Heart right ventricle (tissue), 16 donors: Measurements from ENCODE around the gene MDM4. TPM values are rescaled to one million over a fixed set of nuclear protein-coding genes. Genes with fewer than 3 reads are reported as not detected.
"Not testable (repeated sequence)": the region's sequence is repeated elsewhere in the genome, so short reads cannot be mapped to it uniquely, and the experiment has no call there.

Experiments used
- ATAC-seq, 8 donors: fragments of 200-7000 bp; cut with Tn5 transposase; one replicate each; pipeline ENCODE4 v1.9.1; 2020; ENCODE audit warnings: mild to moderate bottlenecking in 8 of 8, moderate library complexity in 8 of 8, moderate number of reproducible peaks in 1 of 8
- DNase-seq, 2 donors: peaks; one replicate each; pipeline ENCODE4 v3.0.0-alpha.2; 2020
- H3K27ac ChIP-seq, 10 donors: fragments of 200-600 bp; sonication (generic) in 2 of 10; one replicate each; pipeline versions ENCODE4 v1.5.0 to v1.8.0; 2020 to 2022; ENCODE audit warnings: mild to moderate bottlenecking in 3 of 10
- H3K27me3 ChIP-seq, 7 donors: fragments of 200-600 bp; one replicate each; pipeline ENCODE4 v1.8.0; 2021 to 2022; ENCODE audit warnings: mild to moderate bottlenecking in 2 of 7
- H3K36me3 ChIP-seq, 9 donors: fragments of 200-600 bp; sonication (generic) in 1 of 9; one replicate each; pipeline versions ENCODE4 v1.5.0 to v1.8.0; 2020 to 2022; ENCODE audit warnings: mild to moderate bottlenecking in 2 of 9
- H3K4me1 ChIP-seq, 9 donors: fragments of 200-600 bp; sonication (generic) in 1 of 9; one replicate each; pipeline versions ENCODE4 v1.5.0 to v1.8.0; 2020 to 2022; ENCODE audit warnings: mild to moderate bottlenecking in 4 of 9
- H3K4me3 ChIP-seq, 10 donors: fragments of 200-600 bp; sonication (generic) in 2 of 10; one replicate each; pipeline versions ENCODE4 v1.5.0 to v1.8.0; 2020 to 2022; ENCODE audit warnings: mild to moderate bottlenecking in 7 of 10, moderate library complexity in 2 of 10
- H3K9me3 ChIP-seq, 11 donors: fragments of 200-600 bp in 10 of 11; sonication (generic) in 2 of 11; one replicate each; pipeline versions ENCODE4 v1.5.0 to v1.8.0; 2013 to 2022; ENCODE audit warnings: mild to moderate bottlenecking in 2 of 11, control low read depth in 1 of 11, moderate library complexity in 1 of 11
- CTCF ChIP-seq, 9 donors: fragments of 200-600 bp; sonication (generic) in 2 of 9; IDR thresholded peaks; one replicate each; pipeline versions ENCODE4 v1.5.0 to v1.8.0; 2021 to 2022; ENCODE audit warnings: antibody characterized with exemption in 9 of 9, mild to moderate bottlenecking in 5 of 9, moderate library complexity in 1 of 9
- WGBS, 2 donors: extraction: QIAGEN DNeasy Blood & Tissue Kit; methylation state at CpG; one replicate each; pipeline ENCODE4 v1.1.7; 2013; ENCODE audit warnings: inconsistent platforms in 1 of 2; 5-methylcytosine and 5-hydroxymethylcytosine counted together
- intact Hi-C, 10 donors: fragments of 100-400 bp; cut with DNase I; formaldehyde crosslinking; loops; one replicate each; pipeline versions ENCODE4 v1.11.1 to v1.14.2; 2022
- polyA plus RNA-seq, 2 donors: library from polyadenylated mRNA; stranded (reverse); fragments of 200-250 nt; gene quantifications; one replicate each; pipeline ENCODE4 v1.2.3, GENCODE V29; 2013
- total RNA-seq, 10 donors: library from RNA; stranded (reverse); fragmentation: NEBNext Ultra II Directional in 3 of 10; extraction: Animal tissue kit (Norgen Biotek cat#: 25700) in 3 of 10; gene quantifications; one replicate each; pipeline versions ENCODE4 v1.2.1 to v1.2.4, GENCODE V29; 2021 to 2023
- donor health status: Arrhythmogenic right ventricular cardiomyopathy.
- donor health status: ischemic (EF 13 %, LVEDD 7.1; RV severe dilation, severe dysfunction).
- donor health status: healthy with polysubstance abuse.
- donor health status: DM: no; HTN: yes; CAD: no.
- donor health status: DM: no; HTN: no; CAD: no.
- donor health status: ischemic (EF 25% LVEDD 6.9; RV normal size, moderate dysfunction).
- donor health status: ischemic (EF 25% LVEDD 5.7; RV mildly dilated, moderate dysfunction).
- donor health status: healthy.
- donor health status: DM: yes; HTN: yes; CAD: no.
- donor health status: Ischemic cardiomyopathy.
- donor health status: ischemic (EF 35%, LVEDD 5.7; RV mildly dilated, moderate dysfunction).
- donor health status: nonischemic (EF 11% LVEDD 7.7; RV severe dilation, severe dysfunction).
- donor health status: DM: yes; HTN: yes; CAD: no.
- donor health status: PGD.
- donor health status: ischemic (EF 29% LVEDD 5.4; RV normal size, mild dysfunction).
- donor health status: nonischemic (EF 23%, LVEDD 6.1; RV moderate dilation, normal function).

Gene MDM4
- total and polyA plus RNA-seq, 12 donors: 3.7 to 43.7 (median 38.7) TPM

- no peaks in the 10 kb centered on the region for H3K9me3 ChIP-seq
- H3K36me3 ChIP-seq: peaks cover 0 to 45% (median 0%) of the 10 kb centered on the region in 9 donors
- 85 to 88% methylated on average over 5 of the region's 5 CpGs for WGBS, 2 donors
- intact Hi-C loops: loop anchor here in 8 of 10 donors (5.0 to 10.0 kb wide), 5 partner anchors 193 to 375 kb away; no protein-coding TSS in a partner anchor
- H3K4me3 ChIP-seq: no peak overlapping the region
- no peak for TF ChIP-seq CTCF (IDR thresholded peaks at IDR 0.05)
- H3K27ac ChIP-seq: no peak overlapping the region
- peaks cover 0 to 10% (median 2%) of the 10 kb centered on the region in 9 donors for H3K4me1 ChIP-seq
- no peak for ATAC-seq
- no peaks in the 10 kb centered on the region for H3K27me3 ChIP-seq
- DNase-seq: no peak
These were observed 53.3 kb downstream of the MDM4 start for GRCh38 chr1:204569478-204569877.

- H3K4me1 ChIP-seq: peaks cover 0 to 16% (median 4%) of the 10 kb centered on the region in 9 donors
- not testable (repeated sequence) for H3K27me3 ChIP-seq, ATAC-seq, H3K4me3 ChIP-seq, H3K27ac ChIP-seq, H3K9me3 ChIP-seq, DNase-seq
- H3K36me3 ChIP-seq: peaks cover 0 to 45% (median 0%) of the 10 kb centered on the region in 9 donors
- WGBS, 2 donors: 65 to 79% methylated on average over 3 of the region's 3 CpGs
- intact Hi-C loops: loop anchor here in 1 of 10 donors (10.0 kb wide), 1 partner anchor 375 kb away; no protein-coding TSS in a partner anchor
These were observed 53.8 kb downstream of the MDM4 start for GRCh38 chr1:204570021-204570420.

- no peak for DNase-seq
- H3K4me3 ChIP-seq: no peak overlapping the region
- peaks cover 0 to 45% (median 0%) of the 10 kb centered on the region in 9 donors for H3K36me3 ChIP-seq
- H3K27ac ChIP-seq: no peak overlapping the region
- peaks cover 0 to 14% (median 4%) of the 10 kb centered on the region in 9 donors for H3K4me1 ChIP-seq
- WGBS, 2 donors: 93 to 99% methylated on average over 2 of the region's 2 CpGs
- no peaks in the 10 kb centered on the region for H3K9me3 ChIP-seq
- H3K27me3 ChIP-seq: no peaks in the 10 kb centered on the region
- no peak for ATAC-seq
- intact Hi-C loops: loop anchor here in 1 of 10 donors (10.0 kb wide), 1 partner anchor 374 kb away; no protein-coding TSS in a partner anchor
- no peak for TF ChIP-seq CTCF (IDR thresholded peaks at IDR 0.05)
These were observed 54.9 kb downstream of the MDM4 start for GRCh38 chr1:204571128-204571527.

- Histone ChIP-seq H3K27me3 (no peaks in the 10 kb centered on the region), H3K4me3 (no peak overlapping the region), H3K9me3 (no peaks in the 10 kb centered on the region), H3K36me3 (peaks cover 0 to 45% (median 0%) of the 10 kb centered on the region in 9 donors), H3K4me1 (peaks cover 0 to 14% (median 4%) of the 10 kb centered on the region in 9 donors), H3K27ac (no peak overlapping the region)
- no peak for DNase-seq
- 93 to 95% methylated on average over 4 of the region's 4 CpGs for WGBS, 2 donors
- intact Hi-C loops: loop anchor here in 1 of 10 donors (10.0 kb wide), 1 partner anchor 373 kb away; no protein-coding TSS in a partner anchor
- TF ChIP-seq CTCF (IDR thresholded peaks at IDR 0.05): no peak
- no peak for ATAC-seq
These were observed 55.4 kb downstream of the MDM4 start for GRCh38 chr1:204571631-204572030.
